Measurements from ENCODE around the gene GPS1. TPM values are rescaled to one million over a fixed set of nuclear protein-coding genes. Genes with fewer than 3 reads are reported as not detected.

Gene GPS1
- total and polyA plus RNA-seq, 2 of the 4 experiments (the other 2 are of a cell fraction) = 157 to 181 TPM

- no peak overlapping the region for H3K23ac ChIP-seq (ENCODE audit: low read depth, low read length)
- H3K9ac ChIP-seq (ENCODE audit: low read depth, low read length) = no peak overlapping the region; the same call in 1 of the 2 replicates
- ATAC-seq (ENCODE audit: low read depth) = no peak
- peaks cover 16 to 45% of the 10 kb centered on the region in 2 experiments for H3K79me1 ChIP-seq (ENCODE audit: low read depth in 1 of 2, low read length in 2 of 2)
- H3K27me3 ChIP-seq (ENCODE audit: control insufficient read depth, insufficient read depth, low read length) = no peaks in the 10 kb centered on the region
- H3K9me3 ChIP-seq (ENCODE audit: control insufficient read depth, insufficient read depth, low read length) = no peaks in the 10 kb centered on the region
- WGBS, 2 experiments (ENCODE audit: extremely low coverage in 2 of 2, insufficient read length in 1 of 2) = 93% methylated on average over 11 of the region's 19 CpGs; no CpG with 5 or more reads in 1 of the 2 experiments
- no peak overlapping the region for H3K18ac ChIP-seq (ENCODE audit: low read depth, low read length)
- no peak overlapping the region for H3K27ac ChIP-seq (ENCODE audit: insufficient read depth, low read length)
- ChIA-PET POLR2A (ENCODE audit: unreplicated experiment) (no interaction called here), CTCF (no interaction called here)
- H4K5ac ChIP-seq (ENCODE audit: low read depth, low read length) = no peak overlapping the region
- no peak overlapping the region for H4K8ac ChIP-seq (ENCODE audit: low read depth in 2 of 2, low read length in 2 of 2)
- peak overlapping the region; percentile 60 for H2AK9ac ChIP-seq (replicated peaks; ENCODE audit: low read depth, low read length, poor library complexity)
- peaks cover 18% of the 10 kb centered on the region for H3K4me1 ChIP-seq (ENCODE audit: control insufficient read depth, insufficient read depth, low read length)
- H3K14ac ChIP-seq (replicated peaks; ENCODE audit: low read depth, low read length) = no peak overlapping the region
- no peak overlapping the region for H4K91ac ChIP-seq (ENCODE audit: insufficient read depth, low read depth, low read length)
- no peak overlapping the region for H3K56ac ChIP-seq (ENCODE audit: extremely low read depth, insufficient read depth, low read length)
- H3K9me1 ChIP-seq (ENCODE audit: insufficient read depth, low read length) = peaks cover 5% of the 10 kb centered on the region
- H3K4ac ChIP-seq (ENCODE audit: low read depth, low read length) = no peak overlapping the region
- H3K4me3 ChIP-seq (ENCODE audit: insufficient read depth, low read depth, low read length) = peak overlapping the region; percentile 99; the same call in 1 of the 2 replicates
- BruUV-seq (replicated peaks) = no TSS peak
- peaks cover 4% of the 10 kb centered on the region; the same call in 1 of the 2 replicates for H4K20me1 ChIP-seq (ENCODE audit: insufficient read depth, low read length)
- no peak overlapping the region for H2BK15ac ChIP-seq (ENCODE audit: low read depth, low read length)
- H2BK120ac ChIP-seq (ENCODE audit: low read depth, low read length) = no peak overlapping the region
- H2BK5ac ChIP-seq (ENCODE audit: low read depth, low read length, poor library complexity, severe bottlenecking) = no peak overlapping the region
- H2AK5ac ChIP-seq (ENCODE audit: low read depth, low read length) = no peak overlapping the region
- intact Hi-C loops (cut with micrococcal nuclease) (no loop called here), in situ Hi-C loops (cut with MboI; ENCODE audit: low sequenced_read_pairs) (no loop called here), dilution Hi-C loops (cut with HindIII; ENCODE audit: low sequenced_read_pairs, unreplicated experiment) (no loop called here)
- no peak overlapping the region for H2BK20ac ChIP-seq (ENCODE audit: low read depth, low read length)
- peak overlapping the region; percentile 93; the same call in 1 of the 2 replicates for H3K4me2 ChIP-seq (ENCODE audit: low read depth, low read length)
- no peak overlapping the region for H2AFZ ChIP-seq (replicated peaks; ENCODE audit: low read length, poor library complexity)
- no peak for DNase-seq
- peaks cover 58% of the 10 kb centered on the region for H3K36me3 ChIP-seq (ENCODE audit: control insufficient read depth, insufficient read depth, low read length)
- TF ChIP-seq BHLHE40 (IDR thresholded peaks at IDR 0.05; ENCODE audit: low read depth, low read length) = no peak
- no peak for TF ChIP-seq CHD1 (IDR thresholded peaks at IDR 0.05; ENCODE audit: low read depth, low read length)
- no peak for TF ChIP-seq RAD21 (IDR thresholded peaks at IDR 0.05; ENCODE audit: low read length)
- TF ChIP-seq CEBPB (IDR thresholded peaks at IDR 0.05; ENCODE audit: low read depth, low read length) = no peak
- no peak for TF ChIP-seq RCOR1 (IDR thresholded peaks at IDR 0.05; ENCODE audit: insufficient replicate concordance, low read length)
- no peak for TF ChIP-seq POLR2A (IDR thresholded peaks at IDR 0.05; ENCODE audit: low read depth, low read length)
- no peak for TF ChIP-seq FOS (IDR thresholded peaks at IDR 0.05; ENCODE audit: low read depth, low read length)
- TF ChIP-seq USF2 (IDR thresholded peaks at IDR 0.05; ENCODE audit: low read depth, low read length) = no peak
- no peak for TF ChIP-seq CTCF (conservative IDR thresholded peaks at IDR 0.05; ENCODE audit: low read depth, low read length)
- TF ChIP-seq SMC3 (IDR thresholded peaks at IDR 0.05; ENCODE audit: low read depth, low read length) = no peak
- no peak for TF ChIP-seq MAFK (IDR thresholded peaks at IDR 0.05; ENCODE audit: low read depth, low read length)
- TF ChIP-seq RFX5 (IDR thresholded peaks at IDR 0.05; ENCODE audit: low read depth, low read length) = no peak
- no peak for TF ChIP-seq NFE2L2 (IDR thresholded peaks at IDR 0.05; ENCODE audit: low read depth, low read length)
- TF ChIP-seq MAZ (IDR thresholded peaks at IDR 0.05; ENCODE audit: borderline replicate concordance, low read depth, low read length) = no peak
- no peak for TF ChIP-seq ELK1 (IDR thresholded peaks at IDR 0.05; ENCODE audit: borderline replicate concordance, low read depth, low read length)
- no peak for TF ChIP-seq MXI1 (IDR thresholded peaks at IDR 0.05; ENCODE audit: borderline replicate concordance, low read depth, low read length)
Measured at GRCh38 chr17:82053130-82053529, 1.4 kb downstream of the GPS1 start.

Data from IMR-90 (cell line).